ENCODE measurements around the gene LMAN1L. TPM values are rescaled to one million over a fixed set of nuclear protein-coding genes. Genes with fewer than 3 reads are reported as not detected.
A peak's percentile ranks its signal among the peaks of the same experiment; 100 is the strongest.

The LMAN1L gene
- total RNA-seq, 1 donor from 2014 or later, result not detected

DNA sequence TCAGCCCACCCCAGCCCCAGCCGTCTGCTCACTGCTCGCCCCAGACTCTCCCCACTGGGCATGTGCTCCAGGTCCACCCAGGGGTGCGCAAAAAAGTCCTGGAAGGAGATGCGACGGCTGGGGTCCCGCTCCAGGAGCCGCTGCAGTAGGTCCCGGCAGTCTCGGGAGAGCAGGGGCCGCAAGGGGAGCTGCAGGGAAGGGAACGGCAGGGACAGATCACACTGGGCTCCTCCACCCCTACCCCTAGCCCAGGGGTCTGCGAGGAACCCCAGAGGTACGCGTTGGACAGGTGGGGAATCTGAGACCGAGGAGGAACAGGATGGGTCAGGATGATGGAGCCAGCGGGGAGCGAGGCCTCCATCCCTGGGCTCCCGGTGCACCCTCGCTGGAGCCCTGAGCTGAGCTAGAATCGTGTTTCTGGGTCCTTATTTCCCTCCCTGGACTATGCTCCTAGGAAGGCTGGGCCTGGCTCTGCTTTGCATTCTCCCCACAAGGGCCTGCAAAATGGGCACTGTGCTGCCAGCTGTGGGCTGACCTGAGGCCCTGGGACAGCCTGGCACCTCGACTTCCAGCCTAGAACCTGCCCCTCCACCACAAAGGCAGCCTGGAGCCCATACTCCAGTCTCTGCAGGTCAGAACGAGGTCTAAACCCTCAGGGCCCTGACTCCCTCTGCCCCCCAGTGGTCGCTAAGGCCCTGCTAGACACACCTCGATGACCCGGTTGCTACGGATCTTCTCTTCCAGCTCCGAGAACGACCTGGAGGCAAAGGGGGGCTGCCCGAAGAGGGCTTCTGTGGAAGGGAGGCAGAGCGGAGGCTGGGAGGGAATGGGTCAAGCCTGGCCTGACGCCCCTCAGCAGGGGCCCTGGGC is 27.1 kb downstream of the LMAN1L start:
- H3K4me1 ChIP-seq, result peaks cover 4 to 7% of the 10 kb centered on the region in 2 donors
- H3K27me3 ChIP-seq, result no peaks in the 10 kb centered on the region
- H3K4me3 ChIP-seq, result no peak overlapping the region
- no peak for DNase-seq (ENCODE audit: low spot score in 2 of 2)
- H3K36me3 ChIP-seq, result peaks cover 11 to 18% of the 10 kb centered on the region in 2 donors
- no peaks in the 10 kb centered on the region for H3K9me3 ChIP-seq
- H3K27ac ChIP-seq, result no peak overlapping the region
- intact Hi-C loops (cut with DNase I), result loop anchor here (5.0 kb wide), 2 partner anchors 98 to 113 kb away; partner anchors contain the start of gene COX5A
- TF ChIP-seq CTCF (IDR thresholded peaks at IDR 0.05), result no peak

GRCh38 chr15:74840851-74841775 is 28.5 kb downstream of the LMAN1L start:
- TF ChIP-seq CTCF (IDR thresholded peaks at IDR 0.05), result no peak
- peaks cover 4 to 7% of the 10 kb centered on the region in 2 donors for H3K4me1 ChIP-seq
- no peak overlapping the region for H3K4me3 ChIP-seq
- H3K9me3 ChIP-seq, result no peaks in the 10 kb centered on the region
- no peak overlapping the region for H3K27ac ChIP-seq
- intact Hi-C loops (cut with DNase I), result loop anchor here (5.0 kb wide), 2 partner anchors 96 to 111 kb away; partner anchors contain the start of gene COX5A
- peaks cover 15 to 27% of the 10 kb centered on the region in 2 donors for H3K36me3 ChIP-seq
- H3K27me3 ChIP-seq, result no peaks in the 10 kb centered on the region
- DNase-seq (ENCODE audit: low spot score in 2 of 2), result no peak

- DNase-seq (ENCODE audit: low spot score in 2 of 2), result no peak
- Histone ChIP-seq H3K27me3 (no peaks in the 10 kb centered on the region), H3K27ac (peak overlapping the region in 1 of 2 donors; percentile 75), H3K36me3 (peaks cover 15 to 22% of the 10 kb centered on the region in 2 donors), H3K9me3 (no peaks in the 10 kb centered on the region), H3K4me3 (peak overlapping the region; percentile 70 to 95), H3K4me1 (peaks cover 4 to 7% of the 10 kb centered on the region in 2 donors)
- TF ChIP-seq CTCF (IDR thresholded peaks at IDR 0.05), result no peak
- intact Hi-C loops (cut with DNase I), result loop anchor here (2.0 to 5.0 kb wide), 3 partner anchors 31 to 110 kb away; partner anchors contain the start of genes COX5A and SCAMP2
Observed at GRCh38 chr15:74841891-74842373, 29.3 kb downstream of the LMAN1L start.

DNA sequence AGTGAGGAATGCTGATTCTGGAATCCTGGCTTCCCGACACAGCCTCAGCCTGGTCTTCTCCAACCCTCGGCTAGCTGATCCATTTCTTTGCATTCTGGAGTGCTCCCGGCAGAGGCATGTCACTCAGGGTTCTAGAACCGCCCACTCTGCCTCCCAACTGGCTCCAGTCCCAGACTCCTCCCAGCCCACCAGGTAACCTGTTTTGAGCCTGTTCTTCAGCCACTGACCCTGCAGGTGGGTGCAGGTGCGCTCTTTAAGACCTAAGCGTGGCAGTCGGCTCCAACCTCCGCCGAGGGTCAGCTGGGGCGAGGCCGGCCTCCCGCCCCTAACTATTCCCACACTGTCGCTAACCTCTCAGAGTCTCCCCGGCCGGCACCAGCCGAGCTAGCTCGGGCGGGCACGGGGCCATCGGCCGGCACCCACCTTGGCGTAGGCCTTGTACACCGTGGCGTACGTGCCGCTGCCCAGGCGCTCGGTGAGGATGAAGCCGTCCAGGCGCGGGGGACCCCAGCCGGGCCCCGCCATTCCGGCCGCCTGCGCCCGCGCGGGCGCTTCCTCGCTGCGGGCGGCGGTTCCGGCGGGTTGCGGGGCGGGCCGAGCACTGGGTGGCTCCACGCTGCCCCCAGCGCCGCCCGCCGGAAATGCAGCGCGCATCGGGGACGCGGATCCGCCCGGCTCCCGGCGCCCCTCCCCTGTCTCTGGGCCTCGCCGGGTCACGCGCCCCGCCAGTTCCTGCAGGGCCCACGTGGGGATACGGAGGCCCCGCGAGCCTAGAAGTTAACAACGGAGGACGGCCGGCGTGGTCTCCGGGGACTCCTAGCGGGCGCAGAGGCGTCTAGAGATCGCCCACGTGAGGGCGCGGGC is 30.2 kb downstream of the LMAN1L start, which contains the start of gene ULK3:
ULK3 (minus strand) TSS at position 576 of the 864 bp plus-strand sequence; CDS start at position 525, 51 bp downstream.
- intact Hi-C loops (cut with DNase I), result loop anchor here (1.0 to 5.0 kb wide), 4 partner anchors 30 to 109 kb away; partner anchors contain the start of genes COX5A, FAM219B and SCAMP2
- H3K27me3 ChIP-seq, result no peaks in the 10 kb centered on the region

More for the DNA sequence above, 30.2 kb downstream of the LMAN1L start, which contains the start of gene ULK3:
- H3K4me3 ChIP-seq, result peak within 1 kb of the TSS; percentile 70 to 95
- H3K36me3 ChIP-seq, result peaks cover 21 to 23% of the 10 kb centered on the region in 2 donors
- TF ChIP-seq CTCF (IDR thresholded peaks at IDR 0.05), result peak; percentile 66 to 90 (median 68)
- DNase-seq (ENCODE audit: low spot score in 2 of 2), result peak; percentile 70 to 95
- H3K9me3 ChIP-seq, result no peaks in the 10 kb centered on the region
- H3K4me1 ChIP-seq, result peaks cover 4 to 7% of the 10 kb centered on the region in 2 donors
- H3K27ac ChIP-seq, result peak within 1 kb of the TSS; percentile 75 to 78
